ENCODE data around the gene AUTS2.

Gene AUTS2

GRCh38 chr7:70487886-70488285 lies 889.6 kb downstream of the AUTS2 start:
- H3K27me3 ChIP-seq (ENCODE audit: low read depth, low read length), result no peaks in the 10 kb centered on the region
- no peak overlapping the region for H3K27ac ChIP-seq (ENCODE audit: low read length)

GRCh38 chr7:70489813-70490212 lies 891.5 kb downstream of the AUTS2 start:
- no peaks in the 10 kb centered on the region for H3K9me3 ChIP-seq (ENCODE audit: control insufficient read depth in 1 of 2, low read length in 2 of 2)
- H3K4me3 ChIP-seq (ENCODE audit: low read depth in 1 of 2, low read length in 2 of 2), result no peak overlapping the region
- H3K27me3 ChIP-seq (ENCODE audit: low read depth, low read length), result no peaks in the 10 kb centered on the region
- no peaks in the 10 kb centered on the region for H3K4me1 ChIP-seq (ENCODE audit: control insufficient read depth in 1 of 2, insufficient read depth in 2 of 2, low read length in 2 of 2)
- no peak overlapping the region for H3K27ac ChIP-seq (ENCODE audit: low read length)
- H3K36me3 ChIP-seq (ENCODE audit: control insufficient read depth in 1 of 2, insufficient read depth in 2 of 2, low read length in 2 of 2), result no peaks in the 10 kb centered on the region

More at GRCh38 chr7:70487886-70488285, 889.6 kb downstream of the AUTS2 start:
- H3K9me3 ChIP-seq (ENCODE audit: control insufficient read depth in 1 of 2, low read length in 2 of 2), result no peaks in the 10 kb centered on the region
- no peaks in the 10 kb centered on the region for H3K4me1 ChIP-seq (ENCODE audit: control insufficient read depth in 1 of 2, insufficient read depth in 2 of 2, low read length in 2 of 2)
- no peaks in the 10 kb centered on the region for H3K36me3 ChIP-seq (ENCODE audit: control insufficient read depth in 1 of 2, insufficient read depth in 2 of 2, low read length in 2 of 2)
- H3K4me3 ChIP-seq (ENCODE audit: low read depth in 1 of 2, low read length in 2 of 2), result no peak overlapping the region

DNA sequence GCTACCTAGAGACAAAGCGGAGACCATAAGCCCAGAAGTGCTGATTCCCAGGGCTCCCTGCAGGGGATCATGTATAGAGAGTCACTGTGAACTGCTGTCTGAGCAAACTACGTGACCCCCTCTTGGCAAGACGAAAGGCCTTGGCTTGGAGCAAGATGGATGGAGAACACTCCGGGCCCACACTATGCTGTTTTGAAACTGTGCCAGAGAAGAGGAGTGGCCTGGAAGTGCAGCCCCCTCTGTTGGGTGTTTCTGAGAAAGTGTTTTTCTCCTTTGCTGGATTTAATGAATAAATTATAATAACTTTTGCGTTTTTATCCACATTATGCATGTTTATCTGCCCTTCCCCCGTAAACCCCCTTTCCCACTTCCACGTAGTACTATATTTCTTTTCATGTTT lies 894.4 kb downstream of the AUTS2 start:
- Histone ChIP-seq H3K36me3 (ENCODE audit: control insufficient read depth in 1 of 2, insufficient read depth in 2 of 2, low read length in 2 of 2) (no peaks in the 10 kb centered on the region), H3K4me3 (ENCODE audit: low read depth in 1 of 2, low read length in 2 of 2) (no peak overlapping the region), H3K27ac (ENCODE audit: low read length) (no peak overlapping the region), H3K4me1 (ENCODE audit: control insufficient read depth in 1 of 2, insufficient read depth in 2 of 2, low read length in 2 of 2) (no peaks in the 10 kb centered on the region), H3K9me3 (ENCODE audit: control insufficient read depth in 1 of 2, low read length in 2 of 2) (no peaks in the 10 kb centered on the region), H3K27me3 (ENCODE audit: low read depth, low read length) (no peaks in the 10 kb centered on the region)

- Histone ChIP-seq H3K27me3 (ENCODE audit: low read depth, low read length) (no peaks in the 10 kb centered on the region), H3K9me3 (ENCODE audit: control insufficient read depth in 1 of 2, low read length in 2 of 2) (no peaks in the 10 kb centered on the region), H3K4me3 (ENCODE audit: low read depth in 1 of 2, low read length in 2 of 2) (no peak overlapping the region), H3K36me3 (ENCODE audit: control insufficient read depth in 1 of 2, insufficient read depth in 2 of 2, low read length in 2 of 2) (no peaks in the 10 kb centered on the region), H3K27ac (ENCODE audit: low read length) (no peak overlapping the region), H3K4me1 (ENCODE audit: control insufficient read depth in 1 of 2, insufficient read depth in 2 of 2, low read length in 2 of 2) (no peaks in the 10 kb centered on the region)
These were observed 896.2 kb downstream of the AUTS2 start for GRCh38 chr7:70494225-70495032.

- H3K36me3 ChIP-seq (ENCODE audit: control insufficient read depth in 1 of 2, insufficient read depth in 2 of 2, low read length in 2 of 2), result no peaks in the 10 kb centered on the region
- H3K4me3 ChIP-seq (ENCODE audit: low read depth in 1 of 2, low read length in 2 of 2), result no peak overlapping the region
- H3K9me3 ChIP-seq (ENCODE audit: control insufficient read depth in 1 of 2, low read length in 2 of 2), result no peaks in the 10 kb centered on the region
- H3K27ac ChIP-seq (ENCODE audit: low read length), result no peak overlapping the region
- H3K27me3 ChIP-seq (ENCODE audit: low read depth, low read length), result no peaks in the 10 kb centered on the region
- H3K4me1 ChIP-seq (ENCODE audit: control insufficient read depth in 1 of 2, insufficient read depth in 2 of 2, low read length in 2 of 2), result no peaks in the 10 kb centered on the region
These were observed 896.7 kb downstream of the AUTS2 start for GRCh38 chr7:70495033-70495376.

- no peaks in the 10 kb centered on the region for H3K9me3 ChIP-seq (ENCODE audit: control insufficient read depth in 1 of 2, low read length in 2 of 2)
- no peaks in the 10 kb centered on the region for H3K4me1 ChIP-seq (ENCODE audit: control insufficient read depth in 1 of 2, insufficient read depth in 2 of 2, low read length in 2 of 2)
- H3K27ac ChIP-seq (ENCODE audit: low read length), result no peak overlapping the region
- no peak overlapping the region for H3K4me3 ChIP-seq (ENCODE audit: low read depth in 1 of 2, low read length in 2 of 2)
- H3K36me3 ChIP-seq (ENCODE audit: control insufficient read depth in 1 of 2, insufficient read depth in 2 of 2, low read length in 2 of 2), result no peaks in the 10 kb centered on the region
- H3K27me3 ChIP-seq (ENCODE audit: low read depth, low read length), result no peaks in the 10 kb centered on the region
These were observed 899.5 kb downstream of the AUTS2 start for GRCh38 chr7:70497793-70498192.

DNA sequence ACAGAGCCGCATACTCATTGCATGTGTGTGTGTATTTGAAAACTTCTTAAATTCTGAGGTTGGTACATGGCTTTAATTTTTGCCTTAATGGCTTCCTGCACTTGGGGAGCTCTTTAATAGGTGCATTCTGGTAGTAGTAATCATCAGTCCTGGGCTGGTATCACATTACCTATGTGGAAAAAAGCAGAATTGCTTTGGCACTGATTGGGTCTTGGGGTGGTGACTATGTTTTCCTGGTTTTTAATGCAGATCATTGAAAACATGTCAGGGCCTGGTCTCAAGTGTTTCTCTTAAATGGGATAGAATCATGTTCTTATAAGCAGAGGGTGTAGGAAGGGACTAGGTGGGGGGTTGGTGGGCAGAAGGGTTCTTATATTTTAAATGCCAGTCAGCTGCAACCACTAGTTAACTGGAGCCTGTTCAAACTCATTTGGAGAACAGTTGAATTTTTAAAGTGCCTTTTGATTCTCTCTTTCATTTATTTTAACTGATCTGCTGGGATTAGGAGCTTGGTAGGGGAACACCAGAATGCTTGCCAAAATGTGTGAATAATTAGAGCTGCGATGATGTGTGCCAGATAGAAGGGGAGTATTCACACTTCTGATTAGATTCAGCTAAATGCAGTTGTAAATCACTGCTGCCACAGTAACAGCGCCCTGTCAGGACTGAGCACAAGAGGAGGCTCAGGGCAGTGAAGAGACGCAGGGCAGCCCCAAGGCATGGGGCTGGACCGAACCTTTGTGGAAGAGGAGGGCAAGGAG lies 900.1 kb downstream of the AUTS2 start:
- Histone ChIP-seq H3K36me3 (ENCODE audit: control insufficient read depth in 1 of 2, insufficient read depth in 2 of 2, low read length in 2 of 2) (no peaks in the 10 kb centered on the region), H3K27me3 (ENCODE audit: low read depth, low read length) (no peaks in the 10 kb centered on the region), H3K27ac (ENCODE audit: low read length) (no peak overlapping the region), H3K4me1 (ENCODE audit: control insufficient read depth in 1 of 2, insufficient read depth in 2 of 2, low read length in 2 of 2) (no peaks in the 10 kb centered on the region), H3K4me3 (ENCODE audit: low read depth in 1 of 2, low read length in 2 of 2) (no peak overlapping the region), H3K9me3 (ENCODE audit: control insufficient read depth in 1 of 2, low read length in 2 of 2) (no peaks in the 10 kb centered on the region)

- no peaks in the 10 kb centered on the region for H3K27me3 ChIP-seq (ENCODE audit: low read depth, low read length)
- no peaks in the 10 kb centered on the region for H3K36me3 ChIP-seq (ENCODE audit: control insufficient read depth in 1 of 2, insufficient read depth in 2 of 2, low read length in 2 of 2)
- H3K27ac ChIP-seq (ENCODE audit: low read length), result no peak overlapping the region
- no peak overlapping the region for H3K4me3 ChIP-seq (ENCODE audit: low read depth in 1 of 2, low read length in 2 of 2)
- H3K9me3 ChIP-seq (ENCODE audit: control insufficient read depth in 1 of 2, low read length in 2 of 2), result no peaks in the 10 kb centered on the region
- H3K4me1 ChIP-seq (ENCODE audit: control insufficient read depth in 1 of 2, insufficient read depth in 2 of 2, low read length in 2 of 2), result no peaks in the 10 kb centered on the region
These were observed 902.0 kb downstream of the AUTS2 start for GRCh38 chr7:70500261-70500660.

DNA sequence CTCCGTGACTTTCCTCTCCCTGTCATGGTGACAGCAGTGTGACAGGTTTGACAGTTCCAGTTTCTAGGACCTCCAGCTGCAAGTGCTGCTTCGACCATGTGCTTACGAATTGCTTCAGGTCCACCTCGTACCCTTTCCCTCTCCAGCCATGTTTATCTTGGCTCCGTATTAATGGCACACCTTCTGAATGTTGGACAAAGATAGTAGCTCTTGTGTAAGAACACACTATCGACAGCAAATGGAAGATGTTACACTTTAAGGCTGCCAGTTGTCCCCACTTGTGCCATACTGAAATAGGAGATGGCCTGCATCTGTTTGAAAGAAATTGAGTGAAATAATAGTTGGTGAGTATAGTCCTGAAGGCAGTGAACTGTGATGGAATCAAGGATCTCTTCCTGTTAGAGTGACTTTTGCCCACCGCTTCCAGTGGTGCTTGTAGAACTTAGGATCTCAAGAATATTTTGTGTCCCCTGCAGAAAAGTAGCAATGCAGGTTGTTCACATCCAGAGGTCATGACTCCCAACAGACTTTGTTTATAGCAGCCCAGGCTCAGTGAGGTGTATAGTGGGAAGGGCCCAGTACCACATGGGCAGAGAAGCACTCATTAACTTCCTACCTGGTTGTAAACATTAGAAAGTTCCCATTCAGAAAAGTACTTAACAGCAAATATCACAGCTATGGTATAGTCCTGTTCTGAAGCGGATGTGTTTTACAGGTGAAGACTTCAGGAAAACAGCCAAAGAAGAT lies 904.0 kb downstream of the AUTS2 start:
- Histone ChIP-seq H3K27ac (ENCODE audit: low read length) (no peak overlapping the region), H3K27me3 (ENCODE audit: low read depth, low read length) (no peaks in the 10 kb centered on the region), H3K9me3 (ENCODE audit: control insufficient read depth in 1 of 2, low read length in 2 of 2) (no peaks in the 10 kb centered on the region)

DNA sequence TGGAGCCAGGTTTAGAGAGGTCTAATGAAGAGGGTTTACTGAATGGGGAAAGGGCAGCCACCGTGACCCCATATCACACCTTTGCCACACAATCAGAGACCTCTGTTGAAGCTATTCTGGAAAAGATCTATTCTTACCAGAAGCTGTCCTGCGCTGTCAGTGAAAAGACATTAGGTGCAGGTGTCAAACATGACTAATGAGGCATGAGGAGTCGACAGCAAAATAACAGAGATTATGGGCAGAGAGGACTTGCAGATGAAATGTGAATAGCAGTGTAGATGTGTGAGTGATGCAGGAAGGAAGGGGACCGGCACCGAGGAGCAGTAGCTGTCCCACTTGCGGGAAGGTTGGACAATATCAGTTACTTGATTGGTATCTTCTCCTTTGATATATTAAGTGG lies 906.0 kb downstream of the AUTS2 start:
- Histone ChIP-seq H3K9me3 (ENCODE audit: control insufficient read depth in 1 of 2, low read length in 2 of 2) (no peaks in the 10 kb centered on the region), H3K27me3 (ENCODE audit: low read depth, low read length) (no peaks in the 10 kb centered on the region), H3K4me1 (ENCODE audit: control insufficient read depth in 1 of 2, insufficient read depth in 2 of 2, low read length in 2 of 2) (no peaks in the 10 kb centered on the region), H3K27ac (ENCODE audit: low read length) (no peak overlapping the region), H3K4me3 (ENCODE audit: low read depth in 1 of 2, low read length in 2 of 2) (no peak overlapping the region), H3K36me3 (ENCODE audit: control insufficient read depth in 1 of 2, insufficient read depth in 2 of 2, low read length in 2 of 2) (no peaks in the 10 kb centered on the region)

More for the DNA sequence above, 904.0 kb downstream of the AUTS2 start:
- Histone ChIP-seq H3K4me1 (ENCODE audit: control insufficient read depth in 1 of 2, insufficient read depth in 2 of 2, low read length in 2 of 2) (no peaks in the 10 kb centered on the region), H3K36me3 (ENCODE audit: control insufficient read depth in 1 of 2, insufficient read depth in 2 of 2, low read length in 2 of 2) (no peaks in the 10 kb centered on the region), H3K4me3 (ENCODE audit: low read depth in 1 of 2, low read length in 2 of 2) (no peak overlapping the region)

DNA sequence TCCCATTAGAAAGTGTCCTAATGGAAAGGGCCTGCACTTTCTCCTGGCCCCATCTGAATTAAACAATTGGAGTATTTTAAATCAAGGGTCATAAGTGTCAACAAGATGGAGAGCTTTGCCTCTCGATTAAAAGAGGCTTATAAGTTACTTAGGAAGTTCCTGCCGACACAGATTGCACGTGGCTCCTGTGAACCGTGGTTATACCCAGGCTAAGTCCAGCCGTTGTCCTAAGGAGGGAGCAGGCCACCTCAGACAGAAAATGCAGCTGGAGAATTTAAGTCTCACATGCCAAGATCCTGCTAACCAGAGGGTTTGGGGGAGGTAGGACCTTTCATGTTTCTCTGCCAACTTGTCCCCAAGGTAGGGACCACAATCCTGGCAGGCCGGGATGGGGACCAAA lies 907.2 kb downstream of the AUTS2 start:
- H3K4me3 ChIP-seq (ENCODE audit: low read depth in 1 of 2, low read length in 2 of 2), result no peak overlapping the region
- H3K27me3 ChIP-seq (ENCODE audit: low read depth, low read length), result no peaks in the 10 kb centered on the region
- no peak overlapping the region for H3K27ac ChIP-seq (ENCODE audit: low read length)
- H3K36me3 ChIP-seq (ENCODE audit: control insufficient read depth in 1 of 2, insufficient read depth in 2 of 2, low read length in 2 of 2), result no peaks in the 10 kb centered on the region
- H3K9me3 ChIP-seq (ENCODE audit: control insufficient read depth in 1 of 2, low read length in 2 of 2), result no peaks in the 10 kb centered on the region
- H3K4me1 ChIP-seq (ENCODE audit: control insufficient read depth in 1 of 2, insufficient read depth in 2 of 2, low read length in 2 of 2), result no peaks in the 10 kb centered on the region

Data from muscle layer of duodenum (tissue), 2 donors.